ENCODE measurements around the gene MBNL1.

DNA sequence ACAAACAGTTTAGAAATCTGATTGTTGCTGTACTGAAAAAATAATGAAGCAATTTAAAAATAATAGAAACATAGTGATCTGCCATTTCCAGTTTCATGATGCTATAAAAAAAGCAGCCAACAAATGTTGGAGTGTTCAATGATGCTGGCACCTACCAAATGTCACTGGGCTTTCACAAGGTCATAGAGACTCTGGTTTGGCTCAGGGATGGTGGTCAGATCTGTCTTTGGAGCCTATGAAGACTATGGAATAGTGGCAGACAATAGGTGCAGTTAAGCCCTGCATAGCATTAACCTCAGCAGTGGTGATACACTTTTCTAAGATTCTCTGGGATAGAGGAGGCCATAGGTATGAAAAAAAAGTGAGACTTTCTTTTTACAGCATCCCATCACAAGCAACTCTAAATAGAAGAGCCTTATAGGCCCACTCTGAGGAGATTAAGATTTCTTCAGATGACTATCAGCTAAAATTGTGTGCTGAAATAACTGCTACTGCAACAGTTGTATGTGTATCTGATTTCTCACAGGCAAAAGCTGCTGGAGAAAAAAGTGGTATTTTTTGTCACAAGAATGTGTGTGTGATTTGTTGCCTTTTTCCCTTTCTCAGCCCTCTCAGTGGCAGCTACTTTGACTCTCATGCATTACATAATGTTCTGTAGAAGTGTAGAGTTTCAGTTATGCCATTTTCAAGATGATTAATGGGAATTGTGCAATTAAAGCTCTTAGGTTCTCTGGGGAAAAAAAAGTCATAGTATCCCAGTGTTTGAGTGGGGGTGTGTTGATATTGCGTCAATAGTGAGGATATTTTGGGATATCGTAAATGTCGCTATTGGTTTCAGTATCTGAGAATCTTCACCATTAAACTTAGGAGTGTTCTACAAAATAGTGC, 137.4 kb downstream of the MBNL1 start:
- TF ChIP-seq CTCF (IDR thresholded peaks at IDR 0.05) (no peak), POLR2AphosphoS5 (IDR thresholded peaks at IDR 0.05) (peak in 2 of 3 donors; percentile 52 to 95), POLR2A (IDR thresholded peaks at IDR 0.05) (no peak)

All from breast epithelium (tissue), 3 donors.